Neutrophil (primary cell): ENCODE data around the gene RAD51B.
A peak's percentile ranks its signal among the peaks of the same experiment; 100 is the strongest.

ENCODE experiments used
- H3K27ac ChIP-seq: fragments of 200-600 bp; sonication (generic); 2 replicates; pipeline ENCODE4 v1.5.1; 2016; ENCODE audit warnings: mild to moderate bottlenecking, moderate library complexity
- H3K27me3 ChIP-seq: fragments of 200-600 bp; sonication (generic); 2 replicates; pipeline ENCODE4 v1.6.0; 2016; ENCODE audit warnings: mild to moderate bottlenecking
- H3K36me3 ChIP-seq: fragments of 200-600 bp; sonication (generic); 2 replicates; pipeline ENCODE4 v1.5.1; 2017
- H3K4me1 ChIP-seq, 2 experiments: fragments of 200-600 bp in 1 of 2; sonication (generic) in 1 of 2; 1 replicate in 1 of 2; 2 replicates in 1 of 2; pipeline versions ENCODE4 v1.5.1 to v1.6.1; 2013 to 2016; ENCODE audit warnings: low read depth in 1 of 2, low read length in 1 of 2, mild to moderate bottlenecking in 1 of 2, moderate library complexity in 1 of 2; ENCODE audit not compliant: control insufficient read depth in 1 of 2, insufficient read depth in 1 of 2
- H3K4me3 ChIP-seq, 2 experiments: fragments of 200-600 bp in 1 of 2; sonication (generic) in 1 of 2; 1 replicate in 1 of 2; 2 replicates in 1 of 2; pipeline ENCODE4 v1.5.1; 2013 to 2016; ENCODE audit warnings: low read depth in 1 of 2, low read length in 1 of 2, mild to moderate bottlenecking in 1 of 2, moderate library complexity in 1 of 2
- H3K9me3 ChIP-seq: fragments of 200-600 bp; sonication (generic); 2 replicates; pipeline ENCODE4 v1.5.1; 2016
- CTCF ChIP-seq: fragments of 200-600 bp; sonication (generic); IDR thresholded peaks from 2 replicates; pipeline ENCODE4 v1.5.1; 2016; ENCODE audit warnings: antibody characterized with exemption

The RAD51B gene

DNA sequence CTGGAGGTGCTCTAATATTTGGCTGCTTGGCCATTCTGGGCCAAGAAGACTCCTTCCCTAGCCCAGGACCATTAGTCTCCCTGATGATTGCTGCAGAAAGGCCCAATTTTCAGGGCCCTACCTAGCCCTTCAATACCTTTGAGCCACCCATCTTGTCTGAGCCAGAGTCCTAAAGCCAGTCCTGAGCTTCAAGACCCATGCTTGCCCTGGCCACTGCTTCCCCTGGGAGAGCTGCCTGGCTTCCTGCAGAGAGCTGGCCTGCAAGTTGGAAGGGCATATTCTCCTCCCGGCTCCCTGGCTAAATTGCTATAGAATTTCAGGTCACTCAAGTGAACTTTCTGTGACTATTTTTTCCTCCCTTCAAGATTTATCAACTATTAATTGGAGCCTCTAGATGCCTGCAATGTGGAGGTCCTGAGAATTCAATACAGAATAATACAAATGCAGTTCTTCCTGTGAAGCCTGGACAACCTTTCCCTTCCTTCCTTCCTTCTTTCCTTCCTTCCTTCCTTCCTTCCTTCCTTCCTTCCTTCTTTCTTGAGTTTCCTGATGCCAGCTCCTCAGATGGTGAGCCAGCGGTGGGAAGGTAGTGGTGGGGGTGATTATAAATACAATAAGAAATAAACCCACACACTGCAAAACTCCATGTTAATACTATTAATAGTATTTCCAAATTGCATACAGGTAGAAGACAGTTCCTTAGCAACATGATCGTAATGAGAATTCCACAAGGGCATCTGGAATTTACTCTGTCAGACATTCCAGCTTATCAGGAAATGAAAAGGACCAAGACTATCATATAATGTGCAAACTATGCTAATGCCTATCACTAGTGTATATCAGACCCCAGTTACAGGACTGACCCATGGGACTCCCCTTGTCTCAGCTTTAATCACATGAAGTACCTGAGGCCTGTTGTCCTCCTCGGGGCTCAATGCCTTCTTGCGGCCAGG is 865.2 kb downstream of the RAD51B start:
- peak overlapping the region; percentile 100 for H3K27ac ChIP-seq
- peaks cover 74 to 78% of the 10 kb centered on the region in 2 experiments for H3K4me1 ChIP-seq

DNA sequence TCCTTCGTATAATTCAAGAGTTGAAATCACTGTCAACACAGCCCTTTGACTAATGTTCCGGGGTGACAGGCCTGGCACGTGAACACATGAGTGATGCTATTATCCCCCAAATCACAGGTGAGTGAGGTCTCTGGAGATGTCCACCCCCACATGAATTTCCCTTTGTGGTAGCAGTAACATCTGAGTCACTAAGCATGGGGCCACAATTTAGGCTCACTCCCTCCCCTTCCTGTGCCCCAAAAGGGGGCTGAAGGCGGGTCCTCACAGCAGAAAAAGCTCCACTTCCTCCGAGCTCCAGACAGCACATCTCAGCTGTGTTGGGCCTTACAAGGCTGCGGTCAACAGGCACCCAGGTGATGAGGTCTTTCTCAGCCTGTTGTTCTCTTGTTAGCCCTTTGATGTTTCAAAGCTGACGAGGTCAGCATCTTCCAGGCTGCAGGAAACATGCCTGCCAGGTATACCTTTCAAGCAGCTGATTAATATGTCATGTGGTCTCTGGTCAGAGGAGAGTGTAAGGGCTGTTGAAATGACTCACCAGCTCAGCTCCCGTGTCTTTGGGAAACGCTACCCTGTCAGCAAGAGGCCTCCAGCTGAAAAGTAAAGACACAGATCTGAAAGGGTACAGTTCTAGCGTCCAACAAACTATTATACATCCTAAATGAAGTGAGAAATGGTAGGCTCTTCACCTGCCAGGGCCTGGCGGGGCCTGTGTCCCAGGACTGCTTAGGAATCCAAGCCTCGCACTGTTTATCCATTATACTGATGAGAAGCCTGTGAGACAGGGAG is 866.0 kb downstream of the RAD51B start:
- no peaks in the 10 kb centered on the region for H3K36me3 ChIP-seq
- H3K4me3 ChIP-seq = peak overlapping the region in 1 of 2 experiments; percentile 4
- H3K4me1 ChIP-seq = peaks cover 66 to 70% of the 10 kb centered on the region in 2 experiments
- no peaks in the 10 kb centered on the region for H3K27me3 ChIP-seq
- H3K27ac ChIP-seq = peak overlapping the region; percentile 100
- no peak for TF ChIP-seq CTCF
- H3K9me3 ChIP-seq = no peaks in the 10 kb centered on the region

More for the DNA sequence above, 865.2 kb downstream of the RAD51B start:
- no peak for TF ChIP-seq CTCF
- Histone ChIP-seq H3K27me3 (no peaks in the 10 kb centered on the region), H3K4me3 (peak overlapping the region; percentile 1 to 4), H3K9me3 (no peaks in the 10 kb centered on the region), H3K36me3 (no peaks in the 10 kb centered on the region)

DNA sequence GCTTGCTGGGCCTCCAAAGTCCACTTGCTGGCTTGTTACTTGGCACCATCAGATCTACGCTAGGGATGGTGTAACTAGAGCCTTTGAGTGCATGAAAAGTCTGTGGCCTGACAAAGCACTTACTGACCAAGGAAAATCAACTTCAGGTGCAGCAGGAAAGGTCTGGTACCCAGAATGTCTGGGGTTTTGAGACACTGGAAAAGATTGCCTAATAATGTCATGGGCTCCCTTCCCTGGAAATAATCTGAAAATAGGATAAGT is 866.6 kb downstream of the RAD51B start:
- peaks cover 61 to 64% of the 10 kb centered on the region in 2 experiments for H3K4me1 ChIP-seq

DNA sequence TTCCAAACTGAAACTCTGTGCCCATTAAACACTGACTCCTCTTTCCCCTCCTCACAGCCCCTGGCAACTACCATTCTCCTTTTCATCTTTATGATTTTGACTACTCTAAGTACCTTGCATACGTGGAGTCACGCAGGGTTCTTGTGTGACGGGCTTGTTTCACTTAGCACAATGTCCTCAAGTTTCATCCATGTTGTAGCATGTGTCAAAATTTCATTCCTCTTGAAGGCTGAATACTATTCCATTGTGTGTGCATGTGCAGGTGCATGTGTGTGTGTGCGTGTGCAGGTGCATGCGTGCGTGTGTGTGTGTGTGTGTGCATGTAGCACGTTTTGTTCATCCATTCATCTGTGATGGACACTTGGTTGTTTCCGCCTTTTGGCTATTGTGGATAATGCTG is 867.1 kb downstream of the RAD51B start:
- Histone ChIP-seq H3K4me3 (no peak overlapping the region), H3K4me1 (peaks cover 55 to 58% of the 10 kb centered on the region in 2 experiments), H3K27me3 (peaks cover 4% of the 10 kb centered on the region), H3K36me3 (no peaks in the 10 kb centered on the region), H3K27ac (peak overlapping the region; percentile 100), H3K9me3 (no peaks in the 10 kb centered on the region)
- no peak for TF ChIP-seq CTCF

More for the DNA sequence above, 866.6 kb downstream of the RAD51B start:
- TF ChIP-seq CTCF = no peak
- H3K27ac ChIP-seq = peak overlapping the region; percentile 100
- H3K27me3 ChIP-seq = no peaks in the 10 kb centered on the region
- H3K4me3 ChIP-seq = no peak overlapping the region
- H3K36me3 ChIP-seq = no peaks in the 10 kb centered on the region
- H3K9me3 ChIP-seq = no peaks in the 10 kb centered on the region

DNA sequence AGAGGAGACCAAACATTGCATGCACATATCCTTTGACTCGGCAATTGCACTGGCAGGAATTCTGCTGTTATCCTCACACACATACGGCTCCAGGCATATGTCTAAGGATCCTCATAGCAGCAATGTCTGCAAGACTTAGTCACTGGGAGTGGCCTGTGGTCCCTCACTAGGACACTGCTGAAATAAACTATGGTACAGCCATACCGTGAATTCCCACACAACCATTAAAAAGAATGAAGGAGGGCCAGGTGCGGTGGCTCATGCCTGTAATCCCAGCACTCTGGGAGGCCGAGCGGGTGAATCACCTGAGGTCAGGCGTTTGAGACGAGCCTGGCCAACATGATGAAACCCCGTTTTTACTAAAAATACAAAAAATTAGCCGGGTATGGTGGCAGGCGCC is 868.2 kb downstream of the RAD51B start:
- peaks cover 13% of the 10 kb centered on the region for H3K27me3 ChIP-seq
- H3K9me3 ChIP-seq = no peaks in the 10 kb centered on the region
- no peak overlapping the region for H3K4me3 ChIP-seq
- no peak for TF ChIP-seq CTCF
- no peaks in the 10 kb centered on the region for H3K36me3 ChIP-seq
- H3K27ac ChIP-seq = no peak overlapping the region
- peaks cover 45 to 48% of the 10 kb centered on the region in 2 experiments for H3K4me1 ChIP-seq
